K562 (cell line): Measurements from ENCODE around the gene IFNK. TPM values are rescaled to one million over a fixed set of nuclear protein-coding genes. Genes with fewer than 3 reads are reported as not detected.

ENCODE experiments used
- ARID1B ChIP-seq: fragments of 450-650 bp; IDR thresholded peaks from 2 replicates; pipeline ENCODE4 v1.6.1; 2016; ENCODE audit warnings: antibody characterized with exemption, mild to moderate bottlenecking, inconsistent platforms
- ATF7 ChIP-seq: fragments of 450-650 bp; IDR thresholded peaks from 2 replicates; pipeline ENCODE4 v1.7.1; 2014; ENCODE audit warnings: mild to moderate bottlenecking, moderate library complexity
- FOXP4 ChIP-seq: sonication (generic); formaldehyde crosslinking; IDR thresholded peaks from 2 replicates; pipeline ENCODE4 v1.8.0; 2022; ENCODE audit warnings: mild to moderate bottlenecking, missing genetic modification reagents, borderline replicate concordance
- GTF2E2 ChIP-seq: fragments of 200-800 bp; sonication (Bioruptor generic); IDR thresholded peaks from 2 replicates; pipeline ENCODE4 v1.6.1; 2016; ENCODE audit warnings: missing genetic modification characterization, missing compliant biosample characterization
- MBD1 ChIP-seq: fragments of 250-450 bp; sonication (Bioruptor Pico); IDR thresholded peaks from 2 replicates; pipeline ENCODE4 v1.8.0; 2022; ENCODE audit warnings: inconsistent platforms
- SAP30 ChIP-seq: fragments of 200-600 bp; sonication (generic); IDR thresholded peaks from 2 replicates; pipeline ENCODE4 v1.6.1; 2012; ENCODE audit warnings: borderline replicate concordance, low read depth, mild to moderate bottlenecking, moderate library complexity, low read length, control low read depth, inconsistent platforms; ENCODE audit not compliant: insufficient read depth, poor library complexity, severe bottlenecking
- TBP ChIP-seq: optimal IDR thresholded peaks from 2 replicates; pipeline ENCODE3; 2011; ENCODE audit warnings: low read depth, low read length, improper control_type of control experiment
- TEAD2 ChIP-seq: fragments of 450-650 bp; IDR thresholded peaks from 2 replicates; pipeline ENCODE4 v1.6.1; 2016; ENCODE audit warnings: missing genetic modification characterization, control low read depth, missing compliant biosample characterization
- ZNF263 ChIP-seq: sonication (generic); formaldehyde crosslinking; IDR thresholded peaks from 2 replicates; pipeline ENCODE4 v1.8.0; 2022; ENCODE audit warnings: mild to moderate bottlenecking, missing genetic modification reagents, borderline replicate concordance
- ZNF518B ChIP-seq: fragments of 250-450 bp; sonication (Bioruptor Pico); IDR thresholded peaks from 2 replicates; pipeline ENCODE4 v1.5.0; 2021; ENCODE audit warnings: mild to moderate bottlenecking, moderate library complexity
- polyA plus RNA-seq, 8 experiments: library from polyadenylated mRNA; depleted of rRNA in 4 of 8; stranded (reverse) in 5 of 8; unstranded in 3 of 8; fragments of >200 nt; fragmentation: Nextera tagmentation in 2 of 8; fragmentation: Illumina TruSeq in 1 of 8; extraction: Ambion mirVana in 2 of 8; extraction: Trizol in 1 of 8; gene quantifications; 2 replicates each; pipeline versions ENCODE4 v1.2.1 to v1.2.3, GENCODE V29; 2011 to 2014; ENCODE audit warnings: inconsistent platforms in 1 of 8, missing spikeins in 1 of 8
- total RNA-seq, 7 experiments: library from RNA; depleted of rRNA in 6 of 7; stranded (reverse); fragments of >200 nt in 6 of 7; fragmentation: Illumina TruSeq in 2 of 7; extraction: Trizol in 2 of 7; gene quantifications; 2 replicates each; pipeline versions ENCODE4 v1.2.1 to v1.2.3, GENCODE V29; 2011 to 2021; ENCODE audit warnings: low replicate concordance in 1 of 7
- TF ChIP-seq, protein P1 (sequence below): fragments of 250-450 bp; sonication (Bioruptor Pico); IDR thresholded peaks from 2 replicates; pipeline ENCODE4 v1.8.0; 2021; ENCODE audit warnings: moderate library complexity, mild to moderate bottlenecking, inconsistent platforms
- TF ChIP-seq, protein P2 (sequence below): sonication (generic); formaldehyde crosslinking; IDR thresholded peaks from 2 replicates; pipeline ENCODE4 v1.8.1; 2022; ENCODE audit warnings: missing genetic modification reagents
- TF ChIP-seq, protein P3 (sequence below): fragments of 450-650 bp; IDR thresholded peaks from 2 replicates; pipeline ENCODE4 v1.7.0; 2016; ENCODE audit warnings: borderline replicate concordance

IFNK gene
- total and polyA plus RNA-seq, 9 of the 15 experiments (the other 6 are each of a cell fraction or from before 2014, with no cell fraction given): 0.11 TPM; not detected in 8

GRCh38 chr9:27528076-27528885 is 4.2 kb downstream of the IFNK start (continued):
- no peak for TF ChIP-seq ZNF263 (CRISPR knock-in tag)
- no peak for TF ChIP-seq MBD1
- no peak for TF ChIP-seq SAP30
- TF ChIP-seq ARID1B: no peak
- TF ChIP-seq, protein P1, sequence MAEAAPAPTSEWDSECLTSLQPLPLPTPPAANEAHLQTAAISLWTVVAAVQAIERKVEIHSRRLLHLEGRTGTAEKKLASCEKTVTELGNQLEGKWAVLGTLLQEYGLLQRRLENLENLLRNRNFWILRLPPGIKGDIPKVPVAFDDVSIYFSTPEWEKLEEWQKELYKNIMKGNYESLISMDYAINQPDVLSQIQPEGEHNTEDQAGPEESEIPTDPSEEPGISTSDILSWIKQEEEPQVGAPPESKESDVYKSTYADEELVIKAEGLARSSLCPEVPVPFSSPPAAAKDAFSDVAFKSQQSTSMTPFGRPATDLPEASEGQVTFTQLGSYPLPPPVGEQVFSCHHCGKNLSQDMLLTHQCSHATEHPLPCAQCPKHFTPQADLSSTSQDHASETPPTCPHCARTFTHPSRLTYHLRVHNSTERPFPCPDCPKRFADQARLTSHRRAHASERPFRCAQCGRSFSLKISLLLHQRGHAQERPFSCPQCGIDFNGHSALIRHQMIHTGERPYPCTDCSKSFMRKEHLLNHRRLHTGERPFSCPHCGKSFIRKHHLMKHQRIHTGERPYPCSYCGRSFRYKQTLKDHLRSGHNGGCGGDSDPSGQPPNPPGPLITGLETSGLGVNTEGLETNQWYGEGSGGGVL (CRISPR knock-in tag): no peak
- TF ChIP-seq ATF7: no peak
- TF ChIP-seq, protein P2, sequence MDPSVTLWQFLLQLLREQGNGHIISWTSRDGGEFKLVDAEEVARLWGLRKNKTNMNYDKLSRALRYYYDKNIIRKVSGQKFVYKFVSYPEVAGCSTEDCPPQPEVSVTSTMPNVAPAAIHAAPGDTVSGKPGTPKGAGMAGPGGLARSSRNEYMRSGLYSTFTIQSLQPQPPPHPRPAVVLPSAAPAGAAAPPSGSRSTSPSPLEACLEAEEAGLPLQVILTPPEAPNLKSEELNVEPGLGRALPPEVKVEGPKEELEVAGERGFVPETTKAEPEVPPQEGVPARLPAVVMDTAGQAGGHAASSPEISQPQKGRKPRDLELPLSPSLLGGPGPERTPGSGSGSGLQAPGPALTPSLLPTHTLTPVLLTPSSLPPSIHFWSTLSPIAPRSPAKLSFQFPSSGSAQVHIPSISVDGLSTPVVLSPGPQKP (CRISPR knock-in tag): no peak
- TF ChIP-seq TEAD2: no peak
- TF ChIP-seq FOXP4: no peak
- no peak for TF ChIP-seq GTF2E2 (tag)
- TF ChIP-seq, protein P3, sequence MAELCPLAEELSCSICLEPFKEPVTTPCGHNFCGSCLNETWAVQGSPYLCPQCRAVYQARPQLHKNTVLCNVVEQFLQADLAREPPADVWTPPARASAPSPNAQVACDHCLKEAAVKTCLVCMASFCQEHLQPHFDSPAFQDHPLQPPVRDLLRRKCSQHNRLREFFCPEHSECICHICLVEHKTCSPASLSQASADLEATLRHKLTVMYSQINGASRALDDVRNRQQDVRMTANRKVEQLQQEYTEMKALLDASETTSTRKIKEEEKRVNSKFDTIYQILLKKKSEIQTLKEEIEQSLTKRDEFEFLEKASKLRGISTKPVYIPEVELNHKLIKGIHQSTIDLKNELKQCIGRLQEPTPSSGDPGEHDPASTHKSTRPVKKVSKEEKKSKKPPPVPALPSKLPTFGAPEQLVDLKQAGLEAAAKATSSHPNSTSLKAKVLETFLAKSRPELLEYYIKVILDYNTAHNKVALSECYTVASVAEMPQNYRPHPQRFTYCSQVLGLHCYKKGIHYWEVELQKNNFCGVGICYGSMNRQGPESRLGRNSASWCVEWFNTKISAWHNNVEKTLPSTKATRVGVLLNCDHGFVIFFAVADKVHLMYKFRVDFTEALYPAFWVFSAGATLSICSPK: no peak
- TF ChIP-seq TBP: no peak
- TF ChIP-seq ZNF518B (CRISPR knock-in tag): no peak
